Measurements from ENCODE around the gene IGSF23. TPM values are rescaled to one million over a fixed set of nuclear protein-coding genes. Genes with fewer than 3 reads are reported as not detected.
"Not testable (repeated sequence)": the region's sequence is repeated elsewhere in the genome, so short reads cannot be mapped to it uniquely, and the experiment has no call there.

IGSF23 gene
- total RNA-seq, 2 experiments from 2014 or later, result not detected

GRCh38 chr19:44660081-44660480 is 46.7 kb downstream of the IGSF23 start:
- no peaks in the 10 kb centered on the region for H3K27me3 Mint-ChIP-seq
- no peak overlapping the region for H3K27ac Mint-ChIP-seq
- H3K9me3 Mint-ChIP-seq (ENCODE audit: low read depth), result no peaks in the 10 kb centered on the region
- peaks cover 5% of the 10 kb centered on the region for H3K4me1 Mint-ChIP-seq
- ChIA-PET CTCF (interaction anchor here (0.6 to 2.0 kb wide), 3 partner anchors 52 to 89 kb away, joined by 3 to 6 read pairs (median 3); no protein-coding TSS in a partner anchor), POLR2A (no interaction called here)
- no peak for ATAC-seq
- intact Hi-C loops (cut with DNase I, micrococcal nuclease), result no loop called here
- peaks cover 11% of the 10 kb centered on the region for H3K36me3 Mint-ChIP-seq (ENCODE audit: low read depth)
- no peak for DNase-seq
- H3K4me3 Mint-ChIP-seq, result no peak overlapping the region

- DNase-seq, result no peak
- CTCF ChIA-PET, result interaction anchor here (1.0 kb wide), 1 partner anchor 78 kb away, joined by 3 read pairs; no protein-coding TSS in a partner anchor
- H3K4me3 Mint-ChIP-seq, result no peak overlapping the region
These were observed 47.8 kb downstream of the IGSF23 start for GRCh38 chr19:44661205-44661604.

DNA sequence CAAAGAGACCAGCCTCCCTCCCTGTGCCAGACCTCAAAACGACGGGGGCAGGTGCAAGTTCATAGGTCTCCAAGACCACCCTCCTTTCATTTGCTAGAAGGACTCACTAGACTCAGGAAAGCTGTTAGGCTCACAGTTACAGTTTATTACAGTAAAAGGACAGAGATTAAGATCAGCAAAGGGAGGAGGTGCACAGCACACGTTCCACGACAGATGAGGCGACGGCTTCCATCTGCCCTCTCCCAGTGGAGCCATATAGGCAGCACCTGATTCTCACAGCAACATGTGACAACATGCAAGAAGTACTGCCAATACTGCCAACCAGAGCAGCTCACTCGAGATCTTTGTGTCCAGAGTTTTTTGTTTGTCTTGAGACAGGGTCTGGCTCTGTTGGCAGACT is 48.5 kb downstream of the IGSF23 start:
- Mint-ChIP-seq H3K4me3 (no peak overlapping the region), H3K27me3 (no peaks in the 10 kb centered on the region), H3K36me3 (ENCODE audit: low read depth) (peaks cover 3% of the 10 kb centered on the region), H3K27ac (no peak overlapping the region), H3K4me1 (peaks cover 5% of the 10 kb centered on the region), H3K9me3 (ENCODE audit: low read depth) (no peaks in the 10 kb centered on the region)
- no peak for DNase-seq
- ChIA-PET POLR2A (no interaction called here), CTCF (interaction anchor here (0.6 to 1.7 kb wide), 4 partner anchors 11 to 79 kb away, joined by 3 to 5 read pairs (median 3); no protein-coding TSS in a partner anchor)
- no peak for ATAC-seq
- intact Hi-C loops (cut with DNase I, micrococcal nuclease), result no loop called here

More at GRCh38 chr19:44661205-44661604, 47.8 kb downstream of the IGSF23 start:
- H3K27me3 Mint-ChIP-seq, result no peaks in the 10 kb centered on the region
- peaks cover 7% of the 10 kb centered on the region for H3K36me3 Mint-ChIP-seq (ENCODE audit: low read depth)
- POLR2A ChIA-PET, result no interaction called here
- no peak overlapping the region for H3K27ac Mint-ChIP-seq
- no peak for ATAC-seq
- intact Hi-C loops (cut with DNase I, micrococcal nuclease), result no loop called here
- no peaks in the 10 kb centered on the region for H3K9me3 Mint-ChIP-seq (ENCODE audit: low read depth)
- H3K4me1 Mint-ChIP-seq, result peaks cover 5% of the 10 kb centered on the region

- H3K36me3 Mint-ChIP-seq (ENCODE audit: low read depth), result no peaks in the 10 kb centered on the region
- intact Hi-C loops (cut with DNase I, micrococcal nuclease), result no loop called here
- no peaks in the 10 kb centered on the region for H3K27me3 Mint-ChIP-seq
- no peak overlapping the region for H3K4me3 Mint-ChIP-seq
- no peak for ATAC-seq
- ChIA-PET CTCF (interaction anchor here (0.9 to 1.7 kb wide), 6 partner anchors 8 to 131 kb away, joined by 3 to 6 read pairs (median 4); no protein-coding TSS in a partner anchor), POLR2A (interaction anchor here (0.6 kb wide), 1 partner anchor 108 kb away, joined by 4 read pairs; no protein-coding TSS in a partner anchor)
- H3K9me3 Mint-ChIP-seq (ENCODE audit: low read depth), result no peaks in the 10 kb centered on the region
- DNase-seq, result no peak
- no peaks in the 10 kb centered on the region for H3K4me1 Mint-ChIP-seq
- no peak overlapping the region for H3K27ac Mint-ChIP-seq
These were observed 49.5 kb downstream of the IGSF23 start for GRCh38 chr19:44662691-44663385.

DNA sequence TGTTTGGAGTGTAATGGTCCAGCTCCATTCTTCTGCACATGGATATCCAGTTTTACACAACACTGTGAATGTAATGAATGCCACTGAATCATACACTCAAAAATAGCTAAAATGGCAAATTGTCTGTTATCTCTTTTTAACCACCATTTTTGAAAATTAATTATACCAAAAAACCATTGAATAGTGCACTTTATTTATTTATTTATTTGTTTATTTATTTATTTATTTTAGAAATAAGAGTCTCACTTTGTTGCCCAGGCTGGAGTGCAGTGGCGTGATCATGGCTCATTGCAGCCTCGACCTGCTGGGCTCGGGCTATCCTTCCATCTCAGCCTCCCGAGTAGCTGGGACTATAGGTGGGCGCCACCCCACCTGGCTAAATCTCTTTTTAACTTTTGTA is 50.6 kb downstream of the IGSF23 start:
- H3K4me3 Mint-ChIP-seq, result no peak overlapping the region
- ChIA-PET POLR2A (interaction anchor here (0.6 kb wide), 1 partner anchor 16 kb away, joined by 3 read pairs; no protein-coding TSS in a partner anchor), CTCF (interaction anchor here (0.9 to 1.7 kb wide), 5 partner anchors 9 to 129 kb away, joined by 3 to 6 read pairs (median 4); no protein-coding TSS in a partner anchor)
- intact Hi-C loops (cut with DNase I, micrococcal nuclease), result no loop called here
- H3K36me3 Mint-ChIP-seq (ENCODE audit: low read depth), result no peaks in the 10 kb centered on the region
- no peak for DNase-seq
- no peak for ATAC-seq
- H3K27ac Mint-ChIP-seq, result no peak overlapping the region
- no peaks in the 10 kb centered on the region for H3K27me3 Mint-ChIP-seq
- H3K9me3 Mint-ChIP-seq (ENCODE audit: low read depth), result no peaks in the 10 kb centered on the region
- no peaks in the 10 kb centered on the region for H3K4me1 Mint-ChIP-seq

- H3K9me3 Mint-ChIP-seq (ENCODE audit: low read depth), result no peaks in the 10 kb centered on the region
- no peak overlapping the region for H3K27ac Mint-ChIP-seq
- CTCF ChIA-PET, result no interaction called here
- intact Hi-C loops (cut with DNase I, micrococcal nuclease), result no loop called here
- ATAC-seq, result no peak
- no peak overlapping the region for H3K4me3 Mint-ChIP-seq
- H3K36me3 Mint-ChIP-seq (ENCODE audit: low read depth), result no peaks in the 10 kb centered on the region
- H3K4me1 Mint-ChIP-seq, result no peaks in the 10 kb centered on the region
- POLR2A ChIA-PET, result no interaction called here
- no peaks in the 10 kb centered on the region for H3K27me3 Mint-ChIP-seq
- no peak for DNase-seq
These were observed 51.6 kb downstream of the IGSF23 start for GRCh38 chr19:44664976-44665375.

- ATAC-seq, result peak; percentile 50
- intact Hi-C loops (cut with DNase I, micrococcal nuclease), result no loop called here
These were observed 53.6 kb downstream of the IGSF23 start for GRCh38 chr19:44666852-44667556.

GRCh38 chr19:44668985-44669764 is 55.8 kb downstream of the IGSF23 start:
- no peaks in the 10 kb centered on the region for H3K9me3 Mint-ChIP-seq (ENCODE audit: low read depth)
- intact Hi-C loops (cut with DNase I, micrococcal nuclease), result no loop called here
- H3K27ac Mint-ChIP-seq, result no peak overlapping the region
- H3K4me3 Mint-ChIP-seq, result no peak overlapping the region
- no peaks in the 10 kb centered on the region for H3K4me1 Mint-ChIP-seq
- peak; percentile 62 for ATAC-seq
- DNase-seq, result peak; percentile 24
- ChIA-PET CTCF (interaction anchor here (0.8 kb wide), 1 partner anchor 12 kb away, joined by 3 read pairs; no protein-coding TSS in a partner anchor), POLR2A (no interaction called here)
- H3K27me3 Mint-ChIP-seq, result no peaks in the 10 kb centered on the region
- no peaks in the 10 kb centered on the region for H3K36me3 Mint-ChIP-seq (ENCODE audit: low read depth)

More at GRCh38 chr19:44666852-44667556, 53.6 kb downstream of the IGSF23 start:
- no peaks in the 10 kb centered on the region for H3K27me3 Mint-ChIP-seq
- H3K9me3 Mint-ChIP-seq (ENCODE audit: low read depth), result no peaks in the 10 kb centered on the region
- no peaks in the 10 kb centered on the region for H3K4me1 Mint-ChIP-seq
- no peak overlapping the region for H3K4me3 Mint-ChIP-seq
- ChIA-PET POLR2A (no interaction called here), CTCF (no interaction called here)
- no peak for DNase-seq
- no peaks in the 10 kb centered on the region for H3K36me3 Mint-ChIP-seq (ENCODE audit: low read depth)
- no peak overlapping the region for H3K27ac Mint-ChIP-seq

DNA sequence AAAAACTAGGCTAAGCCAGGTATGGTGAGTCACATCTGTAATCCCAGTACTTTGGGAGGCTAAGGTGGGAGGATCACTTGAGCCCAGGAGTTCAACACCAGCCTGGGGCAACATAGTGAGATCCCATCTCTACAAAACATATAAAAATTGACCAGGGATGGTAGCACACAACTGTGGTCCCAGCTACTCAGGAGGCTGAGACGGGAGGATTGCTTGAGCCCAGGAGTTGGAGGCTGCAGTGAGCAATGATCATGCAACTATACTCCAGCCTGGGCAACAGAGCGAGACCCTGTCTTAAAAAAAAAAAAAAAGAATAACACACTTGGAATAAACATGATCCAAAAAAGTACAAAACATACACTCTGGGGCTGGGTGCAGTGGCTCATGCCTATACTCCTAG is 56.7 kb downstream of the IGSF23 start:
- H3K36me3 Mint-ChIP-seq (ENCODE audit: low read depth); POLR2A ChIA-PET; H3K27me3 Mint-ChIP-seq; ATAC-seq; H3K4me1 Mint-ChIP-seq; H3K27ac Mint-ChIP-seq; H3K4me3 Mint-ChIP-seq; H3K9me3 Mint-ChIP-seq (ENCODE audit: low read depth); DNase-seq; intact Hi-C loops (cut with DNase I, micrococcal nuclease): not testable (repeated sequence)
- CTCF ChIA-PET, result interaction anchor here (0.8 kb wide), 1 partner anchor 13 kb away, joined by 3 read pairs; no protein-coding TSS in a partner anchor

DNA sequence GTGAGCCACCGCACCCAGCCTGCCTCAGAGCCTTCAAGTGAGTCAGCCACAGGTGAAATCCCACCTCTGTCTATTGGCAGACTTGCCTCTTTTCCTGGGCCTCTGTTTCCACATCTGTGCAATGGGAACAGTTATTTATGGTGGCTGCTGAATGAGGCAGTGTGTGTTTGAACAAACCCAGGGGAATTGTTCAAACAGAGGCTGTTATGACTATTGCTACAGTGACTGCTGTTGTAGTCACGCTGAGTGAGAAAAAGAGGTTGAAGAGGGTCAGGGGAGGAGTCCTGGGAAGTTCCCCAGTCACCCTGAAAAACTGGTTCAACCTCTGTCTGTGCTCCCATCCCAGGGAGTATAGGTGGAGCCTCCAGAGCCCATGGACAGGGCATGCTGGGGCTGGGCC is 58.0 kb downstream of the IGSF23 start, which contains the start of gene CEACAM19:
CEACAM19 (plus strand) TSS at position 83 of the 400 bp plus-strand sequence. CDS start 450 bp downstream, outside the sequence.
- Mint-ChIP-seq H3K9me3 (ENCODE audit: low read depth) (no peaks in the 10 kb centered on the region), H3K4me1 (no peaks in the 10 kb centered on the region), H3K27ac (no peak within 1 kb of the TSS), H3K27me3 (no peaks in the 10 kb centered on the region), H3K4me3 (no peak within 1 kb of the TSS), H3K36me3 (ENCODE audit: low read depth) (no peaks in the 10 kb centered on the region)
- intact Hi-C loops (cut with DNase I, micrococcal nuclease), result no loop called here
- ATAC-seq, result peak; percentile 22
- POLR2A ChIA-PET, result no interaction called here
- CTCF ChIA-PET, result interaction anchor here (0.6 kb wide), 1 partner anchor 15 kb away, joined by 3 read pairs; no protein-coding TSS in a partner anchor
- DNase-seq, result no peak

GRCh38 chr19:44672226-44672625 is 58.9 kb downstream of the IGSF23 start:
- Mint-ChIP-seq H3K9me3 (ENCODE audit: low read depth) (no peaks in the 10 kb centered on the region), H3K27me3 (no peaks in the 10 kb centered on the region), H3K4me1 (no peaks in the 10 kb centered on the region), H3K36me3 (ENCODE audit: low read depth) (no peaks in the 10 kb centered on the region), H3K27ac (no peak overlapping the region), H3K4me3 (no peak overlapping the region)
- ChIA-PET CTCF (interaction anchor here (0.6 to 0.9 kb wide), 2 partner anchors 10 to 14 kb away, joined by 3 read pairs; no protein-coding TSS in a partner anchor), POLR2A (no interaction called here)
- ATAC-seq (no peak), DNase-seq (no peak)
- intact Hi-C loops (cut with DNase I, micrococcal nuclease), result no loop called here

All from activated CD4-positive, alpha-beta T cell treated with anti-CD3 and anti-CD28 coated beads for 36 hours (primary cell).